Endothelial cell of umbilical vein (primary cell): ENCODE data around the gene SLC9A9. TPM values are rescaled to one million over a fixed set of nuclear protein-coding genes. Genes with fewer than 3 reads are reported as not detected.

Experiments used
- BruUV-seq: library from RNA; stranded (reverse); fragments of 400-500 nt; replicated peaks from 2 replicates; lab custom pipeline; 2021; lab: Mats Ljungman, UMichigan
- CTCF ChIA-PET: fragments of 300-600, 350-600 bp; sonication (Branson Sonifier 250); formaldehyde crosslinking; loops from one replicate; lab custom pipeline; 2021; ENCODE audit warnings: antibody characterized with exemption, inconsistent platforms; lab: Charles Lee
- POLR2A ChIA-PET: fragments of 300-600, 350-600 bp; sonication (Branson Sonifier 250); formaldehyde crosslinking; loops from one replicate; lab custom pipeline; 2021; ENCODE audit warnings: antibody characterized with exemption, inconsistent platforms; lab: Charles Lee
- DNase-seq: peaks from one replicate; pipeline ENCODE4 v3.0.0-alpha.2; 2011; ENCODE audit warnings: low read depth, low spot score
- FAIRE-seq: peaks from 2 replicates; lab custom pipeline; 2011; peaks lifted over from hg19 to GRCh38; lab: Jason Lieb, UNC
- H2AFZ ChIP-seq: 2 replicates; pipeline ENCODE4 v1.6.0; 2012; ENCODE audit warnings: low read depth, low read length, control low read depth, inconsistent platforms
- H3K27ac ChIP-seq: 2 replicates; pipeline ENCODE4 v1.5.1; 2011; ENCODE audit warnings: low read depth, mild to moderate bottlenecking, control low read depth, low read length, moderate library complexity; ENCODE audit not compliant: insufficient read depth
- H3K27me3 ChIP-seq, 2 experiments: 2 replicates each; pipeline versions ENCODE4 v1.6.0 to v1.6.1; 2011; ENCODE audit warnings: low read length in 2 of 2, mixed read lengths in 1 of 2; ENCODE audit not compliant: control insufficient read depth in 2 of 2, insufficient read depth in 2 of 2
- H3K36me3 ChIP-seq, 2 experiments: 2 replicates in 1 of 2; 3 replicates in 1 of 2; pipeline ENCODE4 v1.5.1; 2011; ENCODE audit warnings: low read length in 2 of 2, mild to moderate bottlenecking in 1 of 2, moderate library complexity in 1 of 2; ENCODE audit not compliant: control insufficient read depth in 2 of 2, insufficient read depth in 2 of 2; ENCODE audit errors: extremely low read depth in 1 of 2
- H3K4me1 ChIP-seq: 3 replicates; pipeline ENCODE4 v1.5.1; 2011; ENCODE audit warnings: mild to moderate bottlenecking, low read length; ENCODE audit not compliant: control insufficient read depth, insufficient read depth; ENCODE audit errors: extremely low read depth
- H3K4me2 ChIP-seq: 2 replicates; pipeline ENCODE4 v1.6.1; 2011; ENCODE audit warnings: low read length, control low read depth, mixed read lengths; ENCODE audit not compliant: insufficient read depth
- H3K4me3 ChIP-seq, 3 experiments: fragments of 200-600 bp in 1 of 3; sonication (generic), shearing (Covaris generic) in 1 of 3; replicated peaks in 1 of 3; 2 replicates each; pipeline ENCODE4 v1.5.1; 2011 to 2016; ENCODE audit warnings: control low read depth in 3 of 3, low read length in 3 of 3, mild to moderate bottlenecking in 2 of 3, inconsistent platforms in 1 of 3, low read depth in 1 of 3, moderate library complexity in 1 of 3; ENCODE audit not compliant: insufficient read depth in 1 of 3
- H3K79me2 ChIP-seq: 2 replicates; pipeline ENCODE4 v1.6.0; 2012; ENCODE audit warnings: low read length, inconsistent platforms; ENCODE audit not compliant: control insufficient read depth, insufficient read depth
- H3K9ac ChIP-seq: replicated peaks from 2 replicates; pipeline ENCODE3; 2011; ENCODE audit warnings: low read length, control low read depth; ENCODE audit not compliant: insufficient read depth; ENCODE audit errors: extremely low read depth
- H3K9me1 ChIP-seq: replicated peaks from 3 replicates; pipeline ENCODE4 v1.6.0; 2011; ENCODE audit warnings: mild to moderate bottlenecking, low read length; ENCODE audit not compliant: control insufficient read depth, insufficient read depth; ENCODE audit errors: extremely low read depth
- H3K9me3 ChIP-seq: replicated peaks from 2 replicates; pipeline ENCODE4 v1.5.1; 2012; ENCODE audit warnings: low read length, inconsistent platforms; ENCODE audit not compliant: control insufficient read depth, insufficient read depth
- H4K20me1 ChIP-seq: replicated peaks from 2 replicates; pipeline ENCODE3; 2011; ENCODE audit warnings: mild to moderate bottlenecking, low read length; ENCODE audit not compliant: control insufficient read depth, insufficient read depth; ENCODE audit errors: extremely low read depth
- EZH2 ChIP-seq: IDR thresholded peaks from 2 replicates; pipeline ENCODE4 v1.6.1; 2012; ENCODE audit warnings: borderline replicate concordance, low read depth, mild to moderate bottlenecking, moderate library complexity, low read length, inconsistent platforms; ENCODE audit not compliant: severe bottlenecking
- FOS ChIP-seq: IDR thresholded peaks from 2 replicates; pipeline ENCODE4 v1.6.1; 2011; ENCODE audit warnings: mild to moderate bottlenecking, low read length, moderate library complexity, borderline replicate concordance; ENCODE audit not compliant: insufficient read depth
- GATA2 ChIP-seq: IDR thresholded peaks from 2 replicates; pipeline ENCODE4 v1.7.0; 2011; ENCODE audit warnings: low read depth, mild to moderate bottlenecking, moderate library complexity, mixed read lengths, low read length; ENCODE audit not compliant: insufficient read length, insufficient read depth
- JUN ChIP-seq: IDR thresholded peaks from 2 replicates; pipeline ENCODE4 v1.6.1; 2011; ENCODE audit warnings: borderline replicate concordance, low read depth; ENCODE audit not compliant: insufficient read length, insufficient read depth
- MYC ChIP-seq: IDR thresholded peaks from one replicate; pipeline ENCODE4 v1.6.1; 2011; ENCODE audit warnings: mild to moderate bottlenecking, low read depth, low read length
- POLR2A ChIP-seq: IDR thresholded peaks from 2 replicates; pipeline ENCODE4 v1.6.1; 2012; ENCODE audit warnings: low read depth, mild to moderate bottlenecking, control low read depth, low read length
- POLR2AphosphoS5 ChIP-seq: IDR thresholded peaks from 2 replicates; pipeline ENCODE4 v1.6.1; 2012; ENCODE audit warnings: low read depth, mild to moderate bottlenecking, control low read depth, low read length, moderate library complexity; ENCODE audit not compliant: insufficient read depth
- dilution Hi-C: fragments of 300-500 bp; cut with MboI; formaldehyde crosslinking; loops from one replicate; pipeline ENCODE4 v1.15.0; 2019; ENCODE audit warnings: low sequenced_read_pairs; ENCODE audit not compliant: extremely low pct_ligation_motif_present
- intact Hi-C: fragments of 100-400 bp; cut with micrococcal nuclease; formaldehyde crosslinking; loops from one replicate; pipeline ENCODE4 v1.10.0; 2022
- polyA plus RNA-seq, 4 experiments: library from polyadenylated mRNA; depleted of rRNA in 3 of 4; stranded (reverse) in 3 of 4; unstranded in 1 of 4; fragments of >200 nt; gene quantifications; 2 replicates each; pipeline versions ENCODE4 v1.2.1 to v1.2.3, GENCODE V29; 2011 to 2012; ENCODE audit warnings: missing spikeins in 1 of 4
- total RNA-seq: library from RNA; stranded (reverse); gene quantifications from 2 replicates; pipeline ENCODE4 v1.2.3, GENCODE V29; 2021
- TF ChIP-seq, protein P1 (sequence below): IDR thresholded peaks from 2 replicates; pipeline ENCODE4 v1.6.1; 2011; ENCODE audit not compliant: insufficient read depth, insufficient read length
- TF ChIP-seq, protein P2 (sequence below), 2 donors: IDR thresholded peaks; 1 replicate in 1 of 2; 2 replicates in 1 of 2; pipeline ENCODE4 v1.5.1; 2011; ENCODE audit warnings: low read length in 2 of 2, mild to moderate bottlenecking in 2 of 2, moderate library complexity in 2 of 2, control low read depth in 1 of 2, inconsistent platforms in 1 of 2, low read depth in 1 of 2; ENCODE audit not compliant: insufficient read depth in 1 of 2; ENCODE audit errors: extremely low read depth in 1 of 2

Gene SLC9A9
- total and polyA plus RNA-seq, 2 donors (not counting 3 experiments of a cell fraction or from before 2014, with no cell fraction given) = 1.5 to 1.8 TPM

DNA sequence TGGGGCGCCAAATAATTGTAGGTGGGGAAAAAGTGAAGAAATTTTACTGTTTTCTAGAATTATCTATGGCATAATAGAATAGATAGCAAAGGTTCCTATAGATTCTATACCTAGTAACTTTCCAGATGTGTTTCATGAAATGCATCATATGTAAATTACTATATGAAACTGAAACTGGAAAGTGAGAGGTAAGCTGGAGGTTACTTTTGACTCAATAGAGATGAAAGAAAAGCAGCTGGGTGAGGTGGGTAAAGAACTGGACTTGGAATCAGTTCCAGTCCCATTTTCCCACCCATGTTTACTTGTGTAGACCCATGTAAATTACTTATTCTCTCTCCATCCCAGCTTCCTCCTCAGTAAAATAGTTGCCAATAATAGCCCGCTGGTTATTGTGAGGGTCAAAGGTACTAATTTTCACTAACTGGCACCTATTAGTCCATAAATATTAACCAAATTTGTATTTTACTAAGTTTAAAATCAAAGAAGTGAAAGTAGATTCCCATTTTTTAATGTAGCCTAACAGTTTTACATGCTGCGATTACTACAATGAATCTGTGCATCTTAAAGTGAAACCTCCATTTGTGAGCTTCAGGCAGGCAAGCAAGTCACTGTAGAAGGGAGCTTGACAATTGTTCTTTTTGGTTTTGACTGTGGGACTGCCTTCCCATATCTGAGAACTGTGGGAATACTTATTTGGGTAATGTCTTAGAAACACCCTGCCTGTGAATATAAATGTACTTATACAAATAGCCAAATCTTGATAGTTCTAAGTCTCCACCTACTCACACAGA is 312.1 kb downstream of the SLC9A9 start:
- intact Hi-C loops (no loop called here), dilution Hi-C loops (no loop called here)
- DNase-seq (no peak), FAIRE-seq (no peak)
- Histone ChIP-seq H2AFZ (no peak overlapping the region), H3K4me1 (no peaks in the 10 kb centered on the region), H4K20me1 (no peaks in the 10 kb centered on the region), H3K9me3 (no peaks in the 10 kb centered on the region), H3K27ac (no peak overlapping the region), H3K27me3 (no peaks in the 10 kb centered on the region), H3K4me3 (no peak overlapping the region), H3K9me1 (no peaks in the 10 kb centered on the region), H3K36me3 (no peaks in the 10 kb centered on the region), H3K4me2 (no peak overlapping the region), H3K79me2 (no peaks in the 10 kb centered on the region), H3K9ac (no peak overlapping the region)
- TF ChIP-seq POLR2AphosphoS5 (no peak), POLR2A (no peak), EZH2 (no peak), JUN (no peak), FOS (no peak), GATA2 (no peak), MYC (no peak)
- TF ChIP-seq, protein P1, sequence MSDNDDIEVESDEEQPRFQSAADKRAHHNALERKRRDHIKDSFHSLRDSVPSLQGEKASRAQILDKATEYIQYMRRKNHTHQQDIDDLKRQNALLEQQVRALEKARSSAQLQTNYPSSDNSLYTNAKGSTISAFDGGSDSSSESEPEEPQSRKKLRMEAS = no peak
- TF ChIP-seq, protein P2, sequence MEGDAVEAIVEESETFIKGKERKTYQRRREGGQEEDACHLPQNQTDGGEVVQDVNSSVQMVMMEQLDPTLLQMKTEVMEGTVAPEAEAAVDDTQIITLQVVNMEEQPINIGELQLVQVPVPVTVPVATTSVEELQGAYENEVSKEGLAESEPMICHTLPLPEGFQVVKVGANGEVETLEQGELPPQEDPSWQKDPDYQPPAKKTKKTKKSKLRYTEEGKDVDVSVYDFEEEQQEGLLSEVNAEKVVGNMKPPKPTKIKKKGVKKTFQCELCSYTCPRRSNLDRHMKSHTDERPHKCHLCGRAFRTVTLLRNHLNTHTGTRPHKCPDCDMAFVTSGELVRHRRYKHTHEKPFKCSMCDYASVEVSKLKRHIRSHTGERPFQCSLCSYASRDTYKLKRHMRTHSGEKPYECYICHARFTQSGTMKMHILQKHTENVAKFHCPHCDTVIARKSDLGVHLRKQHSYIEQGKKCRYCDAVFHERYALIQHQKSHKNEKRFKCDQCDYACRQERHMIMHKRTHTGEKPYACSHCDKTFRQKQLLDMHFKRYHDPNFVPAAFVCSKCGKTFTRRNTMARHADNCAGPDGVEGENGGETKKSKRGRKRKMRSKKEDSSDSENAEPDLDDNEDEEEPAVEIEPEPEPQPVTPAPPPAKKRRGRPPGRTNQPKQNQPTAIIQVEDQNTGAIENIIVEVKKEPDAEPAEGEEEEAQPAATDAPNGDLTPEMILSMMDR (IDR thresholded peaks at IDR 0.05; ENCODE audit: extremely low read depth in 1 of 2, insufficient read depth in 1 of 2, low read depth in 1 of 2, low read length in 2 of 2) = no peak
- POLR2A ChIA-PET = no interaction called here
- no TSS peak for BruUV-seq
- CTCF ChIA-PET = interaction anchor here (0.7 to 2.6 kb wide), 2 partner anchors 19 to 138 kb away, joined by 3 to 6 read pairs; no protein-coding TSS in a partner anchor
